HG03521 (cell line): ENCODE measurements around the gene RAD51C.
"Not testable (repeated sequence)": the region's sequence is repeated elsewhere in the genome, so short reads cannot be mapped to it uniquely, and the experiment has no call there.

ENCODE experiments used
- ATAC-seq: cut with Tn5 transposase; IDR thresholded peaks from one replicate; pipeline ENCODE4 v1.9.1; 2021; ENCODE audit warnings: mild to moderate bottlenecking, moderate library complexity; ENCODE audit not compliant: unreplicated experiment

Gene RAD51C

GRCh38 chr17:58680038-58680369 lies 12.4 kb upstream of the RAD51C start:
- ATAC-seq, result no peak

- ATAC-seq, result no peak
Observed at GRCh38 chr17:58684003-58684402, 8.4 kb upstream of the RAD51C start.

- ATAC-seq, result not testable (repeated sequence)
Observed at GRCh38 chr17:58684462-58684861, 7.9 kb upstream of the RAD51C start.

GRCh38 chr17:58686980-58687379 lies 5.4 kb upstream of the RAD51C start:
- no peak for ATAC-seq

GRCh38 chr17:58688521-58688920 lies 3.9 kb upstream of the RAD51C start:
- ATAC-seq, result no peak

GRCh38 chr17:58690033-58690432 lies 2.4 kb upstream of the RAD51C start:
- not testable (repeated sequence) for ATAC-seq

- no peak for ATAC-seq
Observed at GRCh38 chr17:58691701-58692238, 632 bp upstream of the RAD51C start, which contains the start of gene TEX14. Gene TEX14 (minus strand): TSS chr17:58692045. CDS start chr17:58652001, 40,044 bp downstream.

- no peak for ATAC-seq
Observed at GRCh38 chr17:58693208-58693607, 806 bp downstream of the RAD51C start.

- no peak for ATAC-seq
Observed at GRCh38 chr17:58693751-58694150, 1.3 kb downstream of the RAD51C start.

GRCh38 chr17:58694302-58694701 lies 1.9 kb downstream of the RAD51C start:
- ATAC-seq, result no peak

GRCh38 chr17:58694826-58695225 lies 2.4 kb downstream of the RAD51C start:
- ATAC-seq, result no peak

- ATAC-seq, result no peak
Observed at GRCh38 chr17:58699771-58700170, 7.4 kb downstream of the RAD51C start.

GRCh38 chr17:58702045-58702476 lies 9.7 kb downstream of the RAD51C start:
- ATAC-seq, result no peak

- ATAC-seq, result no peak
Observed at GRCh38 chr17:58702708-58703107, 10.3 kb downstream of the RAD51C start.

GRCh38 chr17:58703137-58703915 lies 10.9 kb downstream of the RAD51C start:
- no peak for ATAC-seq

- ATAC-seq, result no peak
Observed at GRCh38 chr17:58703916-58704286, 11.5 kb downstream of the RAD51C start.

- ATAC-seq, result no peak
Observed at GRCh38 chr17:58706351-58707140, 14.1 kb downstream of the RAD51C start.

GRCh38 chr17:58710948-58711552 lies 18.6 kb downstream of the RAD51C start:
- ATAC-seq, result no peak

GRCh38 chr17:58722274-58722673 lies 29.9 kb downstream of the RAD51C start:
- ATAC-seq, result no peak

GRCh38 chr17:58722696-58723095 lies 30.3 kb downstream of the RAD51C start:
- ATAC-seq, result no peak

- no peak for ATAC-seq
Observed at GRCh38 chr17:58728798-58729197, 36.4 kb downstream of the RAD51C start.
